Loucy (cell line): ENCODE measurements around the gene PPP6R1.
A peak's percentile ranks its signal among the peaks of the same experiment; 100 is the strongest.

Source experiments
- H2AFZ ChIP-seq: fragments of 200-600 bp; sonication (generic); 2 replicates; pipeline ENCODE4 v1.6.0; 2016; ENCODE audit warnings: antibody characterized with exemption, mild to moderate bottlenecking, low read length, moderate library complexity
- H3F3A ChIP-seq: fragments of 200-600 bp; 2 replicates; pipeline ENCODE4 v1.6.0; 2016; ENCODE audit warnings: antibody characterized with exemption, low read depth, mild to moderate bottlenecking
- H3K27me3 ChIP-seq: fragments of 200-600 bp; sonication (generic); 2 replicates; pipeline ENCODE4 v1.6.1; 2014; ENCODE audit warnings: low read length, mild to moderate bottlenecking; ENCODE audit not compliant: insufficient read depth, poor library complexity, severe bottlenecking
- H3K36me3 ChIP-seq: fragments of 200-600 bp; sonication (generic); 2 replicates; pipeline ENCODE4 v1.6.1; 2016; ENCODE audit warnings: low read length; ENCODE audit not compliant: insufficient read depth
- H3K4me1 ChIP-seq: fragments of 200-600 bp; sonication (generic); 2 replicates; pipeline ENCODE4 v1.5.1; 2014; ENCODE audit warnings: low read length, mild to moderate bottlenecking; ENCODE audit not compliant: insufficient read depth, poor library complexity, severe bottlenecking
- H3K4me2 ChIP-seq: fragments of 200-600 bp; sonication (generic); 2 replicates; pipeline ENCODE4 v1.6.0; 2014; ENCODE audit warnings: antibody characterized with exemption, low read length, low read depth, mild to moderate bottlenecking; ENCODE audit not compliant: poor library complexity, severe bottlenecking
- H3K4me3 ChIP-seq: fragments of 200-600 bp; sonication (generic); 2 replicates; pipeline ENCODE4 v1.5.1; 2014; ENCODE audit warnings: low read length, mild to moderate bottlenecking, mixed read lengths; ENCODE audit not compliant: poor library complexity, severe bottlenecking
- H3K79me2 ChIP-seq: fragments of 200-600 bp; sonication (generic); 2 replicates; pipeline ENCODE4 v1.6.1; 2014; ENCODE audit warnings: low read length; ENCODE audit not compliant: insufficient read depth
- H3K9ac ChIP-seq: fragments of 200-600 bp; sonication (generic); 2 replicates; pipeline ENCODE4 v1.6.0; 2014; ENCODE audit warnings: mild to moderate bottlenecking, low read depth, low read length, moderate library complexity; ENCODE audit not compliant: poor library complexity, severe bottlenecking
- H3K9me2 ChIP-seq: fragments of 200-600 bp; sonication (generic); replicated peaks from 2 replicates; pipeline ENCODE4 v1.6.1; 2016; ENCODE audit warnings: low read depth, low read length, mixed read lengths
- H3K9me3 ChIP-seq: fragments of 200-600 bp; sonication (generic); 2 replicates; pipeline ENCODE4 v1.6.1; 2014; ENCODE audit warnings: mild to moderate bottlenecking, antibody characterized with exemption, low read length, low read depth; ENCODE audit not compliant: insufficient read depth
- H4K20me1 ChIP-seq: fragments of 200-600 bp; sonication (generic); 2 replicates; pipeline ENCODE4 v1.6.0; 2014; ENCODE audit warnings: antibody characterized with exemption, low read length, mild to moderate bottlenecking; ENCODE audit not compliant: insufficient read depth, poor library complexity, severe bottlenecking
- CTCF ChIP-seq: fragments of 200-600 bp; sonication (generic); conservative IDR thresholded peaks from 2 replicates; pipeline ENCODE4 v1.5.1; 2014; ENCODE audit warnings: mild to moderate bottlenecking, antibody characterized with exemption, low read length
- EZH2phosphoT487 ChIP-seq: fragments of 200-600 bp; IDR thresholded peaks from 2 replicates; pipeline ENCODE4 v1.6.1; 2018; ENCODE audit warnings: antibody characterized with exemption, mild to moderate bottlenecking, moderate library complexity, borderline replicate concordance

PPP6R1 gene

GRCh38 chr19:55305983-55306562 is 47.3 kb upstream of the PPP6R1 start:
- H3K4me1 ChIP-seq, result peaks cover 5% of the 10 kb centered on the region
- no peaks in the 10 kb centered on the region for H3K9me2 ChIP-seq
- no peaks in the 10 kb centered on the region for H4K20me1 ChIP-seq
- H3K9ac ChIP-seq, result no peak overlapping the region
- no peaks in the 10 kb centered on the region for H3K27me3 ChIP-seq
- peak overlapping the region; percentile 19 for H3K4me3 ChIP-seq
- no peaks in the 10 kb centered on the region for H3K36me3 ChIP-seq
- no peaks in the 10 kb centered on the region for H3K9me3 ChIP-seq
- no peaks in the 10 kb centered on the region for H3F3A ChIP-seq
- H3K4me2 ChIP-seq, result peak overlapping the region; percentile 26
- H2AFZ ChIP-seq, result peak overlapping the region; percentile 24; the same call in 1 of the 2 replicates
- no peaks in the 10 kb centered on the region for H3K79me2 ChIP-seq
- TF ChIP-seq EZH2phosphoT487 (no peak), CTCF (no peak)

- Histone ChIP-seq H3K9ac (no peak overlapping the region), H3K36me3 (no peaks in the 10 kb centered on the region), H3K9me2 (no peaks in the 10 kb centered on the region), H3K4me2 (peak overlapping the region; percentile 26), H3K27me3 (no peaks in the 10 kb centered on the region), H3K4me1 (peaks cover 5% of the 10 kb centered on the region), H2AFZ (peak overlapping the region; percentile 24; the same call in 1 of the 2 replicates), H3K4me3 (peak overlapping the region; percentile 19), H4K20me1 (no peaks in the 10 kb centered on the region), H3K9me3 (no peaks in the 10 kb centered on the region), H3F3A (no peaks in the 10 kb centered on the region), H3K79me2 (no peaks in the 10 kb centered on the region)
- TF ChIP-seq CTCF (no peak), EZH2phosphoT487 (no peak)
These were observed 46.7 kb upstream of the PPP6R1 start for GRCh38 chr19:55305491-55305890.

- Histone ChIP-seq H2AFZ (no peak overlapping the region), H3K4me2 (no peak overlapping the region), H3K4me3 (no peak overlapping the region), H3K36me3 (no peaks in the 10 kb centered on the region), H3K79me2 (no peaks in the 10 kb centered on the region), H4K20me1 (no peaks in the 10 kb centered on the region), H3K9ac (no peak overlapping the region), H3F3A (no peaks in the 10 kb centered on the region), H3K27me3 (no peaks in the 10 kb centered on the region), H3K4me1 (peaks cover 5% of the 10 kb centered on the region), H3K9me2 (no peaks in the 10 kb centered on the region), H3K9me3 (no peaks in the 10 kb centered on the region)
- no peak for TF ChIP-seq EZH2phosphoT487
- no peak for TF ChIP-seq CTCF
These were observed 46.2 kb upstream of the PPP6R1 start for GRCh38 chr19:55304980-55305379.
